Frontal cortex (tissue), 4 donors: ENCODE results near the gene ZBTB25. TPM values are rescaled to one million over a fixed set of nuclear protein-coding genes. Genes with fewer than 3 reads are reported as not detected.

Source experiments
- DNase-seq, 2 donors: peaks; one replicate each; pipeline ENCODE4 v3.0.0; 2012; ENCODE audit warnings: low spot score in 2 of 2
- FAIRE-seq: peaks from 2 replicates; lab custom pipeline; 2012; peaks lifted over from hg19 to GRCh38; lab: Jason Lieb, UNC
- total RNA-seq: library from RNA; depleted of rRNA; stranded (reverse); fragments of >200 nt; gene quantifications from one replicate; pipeline ENCODE4 v1.2.3, GENCODE V29; 2014
- donor health status: control.
- donor health status: control.
- donor health status: control.

ZBTB25 gene
- total RNA-seq, 1 donor from 2014 or later = 15.5 TPM

DNA sequence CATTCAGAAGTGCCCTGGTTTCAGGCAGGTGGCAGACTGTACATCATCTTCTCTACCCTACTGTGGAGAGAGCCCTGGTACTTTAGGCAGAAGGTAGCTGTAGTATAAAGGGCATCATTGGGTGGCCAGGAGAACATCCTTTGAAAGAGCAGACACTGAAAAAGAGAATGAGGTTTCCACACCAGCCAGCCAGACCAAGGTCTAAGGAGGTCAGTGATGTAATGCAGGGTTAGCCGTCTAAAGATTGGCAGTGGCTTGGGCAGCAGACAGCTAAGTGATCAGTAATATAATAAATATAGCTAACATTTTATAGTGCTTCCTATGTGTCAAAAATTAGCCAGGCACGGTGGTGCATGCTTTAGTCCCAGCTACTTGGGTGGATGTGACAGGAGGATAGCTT lies 12.0 kb downstream of the ZBTB25 start:
- FAIRE-seq (no peak), DNase-seq (no peak)

DNA sequence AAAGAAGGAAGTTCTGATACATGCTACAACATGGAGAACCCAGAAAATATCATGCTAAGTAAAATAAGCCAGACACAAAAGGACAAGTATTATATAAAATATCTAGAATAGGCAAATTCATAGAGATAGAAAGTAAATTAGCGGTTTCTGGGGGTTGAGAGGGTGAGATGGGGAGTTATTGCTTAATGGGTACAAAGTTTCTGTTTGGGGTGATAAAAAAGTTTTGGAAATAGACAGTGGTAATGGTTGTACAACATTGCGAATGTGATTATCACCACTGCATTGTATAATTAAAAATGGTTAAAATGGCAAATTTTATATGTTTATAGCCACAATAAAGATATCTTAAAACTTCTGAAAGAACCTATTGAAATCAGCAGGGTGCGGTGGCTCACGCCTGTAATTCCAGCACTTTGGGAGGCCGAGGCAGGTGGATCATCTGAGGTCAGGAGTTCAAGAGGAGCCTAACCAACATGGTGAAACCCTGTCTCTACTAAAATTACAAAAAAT lies 15.0 kb downstream of the ZBTB25 start:
- FAIRE-seq = no peak
- no peak for DNase-seq

DNA sequence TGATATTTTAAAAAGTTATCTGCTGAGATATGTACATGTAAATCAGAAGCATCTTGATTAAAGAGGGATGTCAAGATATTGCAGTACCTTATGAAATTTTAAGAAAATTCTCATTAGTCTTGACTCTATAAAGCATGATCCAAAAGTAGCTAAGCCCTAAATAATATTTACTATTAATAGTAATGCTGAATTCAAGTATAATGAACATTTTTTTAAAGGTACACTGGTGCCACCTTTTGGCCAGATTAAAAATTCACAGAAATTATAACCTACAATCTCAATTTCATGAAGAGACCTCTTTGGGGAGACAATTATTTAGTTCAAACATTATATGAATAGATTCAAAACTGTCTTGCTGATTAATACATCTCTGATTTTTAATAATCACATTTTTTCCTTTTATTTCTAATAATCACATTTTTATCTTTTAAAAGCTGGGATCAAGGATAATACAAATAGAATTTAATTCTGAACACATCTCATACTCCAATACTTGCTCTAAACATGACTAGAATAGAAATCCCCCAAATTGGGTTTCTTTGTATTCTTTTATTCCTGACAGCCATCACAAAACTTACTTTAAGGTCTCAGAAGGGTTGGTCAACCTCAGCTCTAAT lies 24.9 kb downstream of the ZBTB25 start:
- peak in 1 of 2 donors; percentile 33 for DNase-seq
- FAIRE-seq = peak; percentile 91

DNA sequence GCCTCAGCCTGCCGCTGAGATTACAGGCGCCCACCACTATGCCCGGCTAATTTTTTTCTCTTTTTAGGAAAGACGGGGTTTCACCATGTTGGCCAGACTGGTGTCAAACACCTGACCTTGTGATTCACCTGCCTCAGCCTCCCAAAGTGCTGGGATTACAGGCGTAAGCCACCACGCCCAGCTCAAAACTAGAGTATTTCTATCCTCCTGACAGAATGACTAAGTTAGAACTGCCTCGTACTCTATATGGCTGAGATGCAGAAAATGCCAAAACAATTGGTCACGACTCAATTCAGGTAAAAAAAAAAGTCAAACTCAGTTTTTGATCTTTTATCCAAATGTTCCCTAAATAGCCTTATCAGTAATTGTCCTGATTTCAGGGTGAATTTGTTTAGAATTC lies 27.2 kb downstream of the ZBTB25 start:
- FAIRE-seq (no peak), DNase-seq (no peak)

DNA sequence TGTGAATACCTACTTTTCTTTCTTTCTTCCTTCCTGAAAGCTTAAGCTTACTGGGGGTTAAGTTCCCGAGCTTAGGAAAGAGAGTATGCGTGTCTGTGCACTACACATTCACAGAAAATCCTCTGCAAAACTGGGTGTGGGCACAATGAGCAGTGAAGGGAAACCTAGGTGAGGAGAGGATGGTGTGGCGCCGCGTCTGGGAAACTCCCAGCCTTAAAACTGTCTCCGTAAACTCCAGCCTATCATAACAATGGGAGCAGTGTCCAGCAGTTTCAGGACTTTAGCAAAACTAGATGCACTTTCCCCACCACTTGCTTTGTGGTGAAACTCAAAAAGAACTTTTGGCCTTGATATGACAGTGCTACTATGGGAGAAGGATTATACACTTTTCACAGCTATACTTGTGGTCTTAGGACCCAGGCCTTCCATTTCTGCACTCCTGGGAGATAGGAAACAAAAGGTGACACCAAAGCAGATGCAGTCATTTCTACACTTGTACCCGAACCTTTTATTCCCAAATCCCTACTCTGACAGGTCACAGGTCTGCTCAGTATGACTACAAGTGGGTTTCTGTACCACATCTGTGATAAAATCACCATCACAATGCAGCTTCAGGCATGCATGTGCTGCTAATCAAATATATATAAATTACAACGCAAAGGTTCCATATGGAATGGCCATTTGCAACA lies 27.9 kb downstream of the ZBTB25 start:
- no peak for FAIRE-seq
- no peak for DNase-seq

DNA sequence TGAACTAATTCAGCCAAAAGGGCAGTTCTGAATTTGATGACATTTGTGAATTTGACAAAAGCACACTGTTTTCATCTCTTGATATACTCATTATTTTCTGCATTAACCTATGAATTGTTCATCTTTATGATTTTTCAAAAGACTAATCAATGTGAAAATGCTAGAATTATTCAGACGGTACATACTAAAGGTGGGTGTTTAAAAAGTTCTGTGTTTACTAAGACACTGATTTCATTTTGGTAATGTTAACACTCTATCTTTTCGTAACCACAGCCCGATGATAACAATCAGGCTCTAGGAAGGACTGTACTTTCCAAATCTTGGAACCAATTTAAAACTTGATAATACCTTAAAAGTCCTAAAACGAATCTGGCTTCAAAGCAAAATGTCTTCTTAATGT lies 28.9 kb downstream of the ZBTB25 start:
- FAIRE-seq = no peak
- no peak for DNase-seq

DNA sequence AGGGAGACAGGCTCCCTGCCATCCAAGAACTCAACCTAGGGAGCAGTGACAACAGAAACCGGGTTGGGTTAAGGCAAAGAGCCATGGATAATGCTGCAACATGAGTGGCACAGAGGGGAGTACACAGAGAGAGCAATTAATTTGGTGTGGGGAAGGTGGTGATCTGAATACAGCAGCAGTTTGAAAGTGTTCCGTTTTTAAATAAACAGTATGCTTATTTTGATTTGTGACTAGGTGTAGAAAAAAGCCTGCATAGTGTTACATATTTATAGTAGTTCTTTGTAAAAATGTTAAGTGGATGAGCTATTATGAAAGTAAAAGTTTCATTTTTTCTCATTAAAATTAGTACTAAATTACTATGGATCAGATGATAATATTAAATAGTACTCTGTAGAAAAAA lies 29.6 kb downstream of the ZBTB25 start:
- DNase-seq (no peak), FAIRE-seq (no peak)

DNA sequence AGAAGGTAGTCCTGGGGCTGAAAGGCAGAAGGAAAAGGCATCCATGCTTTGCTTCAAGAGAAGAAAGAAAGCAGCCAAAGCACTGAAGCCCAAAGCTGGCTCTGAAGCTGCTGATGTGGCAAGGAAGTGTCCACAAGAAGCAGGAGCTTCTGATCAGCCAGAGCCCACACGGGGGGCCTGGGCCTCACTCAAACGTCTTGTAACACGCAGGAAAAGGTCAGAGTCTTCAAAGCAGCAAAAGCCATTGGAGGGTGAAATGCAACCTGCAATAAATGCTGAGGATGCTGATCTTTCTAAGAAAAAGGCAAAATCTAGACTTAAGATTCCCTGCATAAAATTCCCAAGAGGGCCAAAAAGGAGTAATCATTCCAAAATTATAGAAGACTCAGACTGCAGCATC lies 35.2 kb downstream of the ZBTB25 start:
- FAIRE-seq = no peak
- DNase-seq = no peak

DNA sequence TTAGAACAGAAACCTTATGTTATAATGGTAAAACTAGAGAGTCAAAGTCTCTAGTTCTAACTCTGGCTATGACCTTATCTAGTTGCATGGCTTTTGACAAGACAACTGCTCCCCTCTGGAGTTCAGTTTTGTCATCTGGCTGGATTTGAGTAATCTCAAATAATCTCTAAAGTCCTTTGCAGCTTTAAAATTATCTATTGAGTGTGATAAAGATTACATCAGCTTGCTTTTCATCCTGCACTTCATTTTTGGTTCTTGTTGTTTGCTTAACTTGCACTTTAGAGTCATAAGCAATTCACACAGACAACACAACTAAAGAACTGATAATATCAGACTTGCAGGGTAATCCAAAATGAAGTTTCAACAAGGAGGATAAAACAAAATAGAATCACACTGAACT lies 36.1 kb downstream of the ZBTB25 start:
- FAIRE-seq (no peak), DNase-seq (no peak)

DNA sequence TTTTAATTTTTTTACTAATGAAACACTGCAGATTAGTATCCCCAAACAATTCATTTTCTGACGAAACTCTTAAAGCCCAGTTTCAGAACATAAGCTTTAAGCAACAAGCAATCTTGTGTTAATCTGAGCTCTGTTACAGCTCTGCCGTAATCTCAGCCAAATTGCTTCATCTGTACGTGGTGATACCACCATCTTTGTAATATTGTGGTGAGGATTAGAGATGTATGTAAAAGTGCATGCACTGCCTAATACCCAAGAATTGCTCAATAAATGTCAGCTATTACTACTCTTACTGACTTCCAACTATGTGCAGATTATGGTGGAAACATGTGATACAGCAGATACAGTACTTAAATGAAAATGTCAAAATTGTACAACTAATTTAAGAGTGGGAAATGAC lies 36.5 kb downstream of the ZBTB25 start:
- no peak for FAIRE-seq

DNA sequence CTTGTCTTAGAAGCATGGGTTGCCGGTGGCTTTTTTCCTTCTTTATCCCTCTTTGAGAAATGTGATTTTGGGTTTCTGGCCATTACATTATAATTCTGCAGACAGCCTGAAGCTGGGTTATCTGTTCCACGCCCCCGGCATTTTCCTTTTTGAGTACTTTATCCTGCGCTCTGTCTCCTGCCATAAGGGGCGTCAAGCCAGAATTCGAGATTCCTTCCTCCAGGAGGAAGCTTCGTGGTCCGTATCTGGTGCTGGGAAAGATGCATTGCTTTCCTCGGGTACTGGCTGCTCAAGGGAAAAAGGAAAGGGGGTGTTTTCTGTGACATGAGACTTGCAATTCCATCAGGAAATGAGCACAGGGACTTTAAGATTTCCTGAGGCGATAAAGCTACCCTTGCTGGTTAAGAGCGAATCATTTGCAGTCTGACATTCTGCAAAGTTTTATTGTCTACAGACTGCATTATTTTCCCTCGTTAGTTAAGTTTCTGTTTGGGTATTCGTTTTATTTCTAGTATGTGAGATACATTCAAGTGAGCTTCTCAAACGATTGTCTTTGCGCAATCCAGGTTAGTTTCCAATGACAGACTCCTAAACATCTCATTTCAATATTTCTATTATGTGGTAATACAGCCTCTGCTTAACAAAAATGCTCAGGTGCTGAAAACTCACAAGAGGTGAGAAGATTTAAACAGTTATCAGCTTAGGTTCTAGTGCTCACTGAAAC lies 37.6 kb downstream of the ZBTB25 start:
- FAIRE-seq (no peak), DNase-seq (peak; percentile 18 to 21)

More for the DNA sequence above, 36.5 kb downstream of the ZBTB25 start:
- no peak for DNase-seq

DNA sequence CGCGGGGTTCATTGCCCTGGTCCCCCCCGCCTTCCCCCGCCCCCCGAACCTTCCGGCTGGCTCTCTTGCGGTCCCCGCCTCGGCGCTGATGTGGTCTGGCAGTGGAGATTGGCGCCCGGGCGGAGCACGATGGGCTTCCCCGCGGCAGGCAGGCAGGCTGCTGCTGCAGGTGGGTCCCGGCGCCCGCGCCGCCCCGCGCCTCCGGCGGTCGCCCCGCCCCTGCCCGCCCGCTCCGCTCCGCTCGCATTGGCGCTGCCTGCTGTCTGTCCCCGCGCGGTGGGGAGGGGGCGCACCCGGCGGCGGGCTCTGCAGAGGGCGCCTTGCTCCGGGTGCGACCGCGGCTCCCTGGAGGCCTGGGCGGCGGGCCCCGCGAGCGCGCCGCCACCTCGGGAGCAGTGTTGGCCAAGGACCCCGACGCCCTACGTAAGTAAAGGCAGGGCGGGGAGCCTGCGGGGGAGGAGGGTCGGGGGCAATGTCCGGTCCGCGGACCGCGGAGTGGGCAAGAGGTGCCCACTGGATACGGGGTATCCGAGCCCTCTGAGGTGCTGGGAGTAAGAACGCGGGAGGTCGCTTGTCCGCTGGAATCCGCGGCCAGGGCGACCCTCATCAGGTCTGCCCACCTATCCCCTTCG lies 38.3 kb downstream of the ZBTB25 start, which contains the start of gene AKAP5:
AKAP5 (plus strand) TSS at position 309 of the 632 bp plus-strand sequence. CDS start 2,896 bp downstream, outside the sequence.
- no peak for FAIRE-seq
- DNase-seq = peak; percentile 78 to 80

DNA sequence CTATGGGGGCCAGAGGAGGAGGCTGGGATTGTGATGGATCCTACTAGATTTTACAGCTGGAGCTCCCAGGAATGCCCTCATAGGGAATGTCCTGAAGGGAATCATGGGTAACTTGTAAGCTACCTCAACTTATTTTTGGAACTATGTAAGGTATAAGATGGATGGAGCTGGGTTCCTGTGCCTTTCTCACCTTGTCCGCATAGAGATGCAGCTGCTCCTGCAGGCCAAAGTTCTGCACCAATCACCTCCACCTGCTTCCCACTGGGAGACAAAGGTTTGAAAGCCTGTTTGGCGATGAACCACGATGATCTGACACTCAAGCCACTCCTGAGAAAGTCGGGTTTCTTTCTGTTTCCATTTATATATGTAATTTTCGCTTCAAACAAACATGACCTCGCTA lies 39.0 kb downstream of the ZBTB25 start:
- FAIRE-seq (no peak), DNase-seq (no peak)

DNA sequence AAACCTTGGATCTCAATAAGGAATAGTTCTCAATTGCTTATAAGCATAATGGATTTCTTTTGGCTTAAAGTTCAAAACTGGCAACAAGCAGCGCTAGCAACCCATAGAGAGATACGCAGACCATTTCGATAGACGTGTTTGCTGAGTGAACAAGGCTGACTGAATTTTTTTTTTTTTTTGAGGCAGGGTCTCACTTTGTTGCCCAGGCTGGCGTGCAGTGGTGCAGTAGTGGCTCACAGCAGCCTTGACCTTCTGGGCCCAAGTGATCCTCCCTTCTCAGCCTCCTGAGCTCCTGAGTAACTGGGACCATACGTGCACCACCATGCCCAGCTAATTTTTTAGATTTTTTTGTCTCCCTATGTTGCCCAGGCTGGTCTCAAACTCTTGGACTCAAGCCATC lies 39.8 kb downstream of the ZBTB25 start:
- no peak for FAIRE-seq
- no peak for DNase-seq

DNA sequence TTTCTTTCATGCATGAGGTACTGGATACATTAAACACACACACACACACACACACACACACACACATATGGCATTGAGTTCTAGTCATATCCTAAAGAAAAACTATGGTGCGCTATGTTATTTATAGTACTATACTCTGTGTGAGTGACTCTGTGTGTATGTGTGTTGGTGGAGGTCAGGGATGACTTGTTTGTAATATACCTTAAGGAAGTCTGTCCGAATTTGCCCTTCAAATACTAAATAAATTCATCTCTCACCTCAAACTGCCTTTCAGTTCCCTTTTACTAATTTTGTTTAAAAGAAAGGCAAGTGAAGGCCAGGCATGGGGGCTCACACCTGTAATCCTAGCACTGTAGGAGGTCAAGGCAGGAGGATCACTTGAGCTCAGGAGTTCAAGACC lies 40.4 kb downstream of the ZBTB25 start:
- FAIRE-seq (no peak), DNase-seq (no peak)

DNA sequence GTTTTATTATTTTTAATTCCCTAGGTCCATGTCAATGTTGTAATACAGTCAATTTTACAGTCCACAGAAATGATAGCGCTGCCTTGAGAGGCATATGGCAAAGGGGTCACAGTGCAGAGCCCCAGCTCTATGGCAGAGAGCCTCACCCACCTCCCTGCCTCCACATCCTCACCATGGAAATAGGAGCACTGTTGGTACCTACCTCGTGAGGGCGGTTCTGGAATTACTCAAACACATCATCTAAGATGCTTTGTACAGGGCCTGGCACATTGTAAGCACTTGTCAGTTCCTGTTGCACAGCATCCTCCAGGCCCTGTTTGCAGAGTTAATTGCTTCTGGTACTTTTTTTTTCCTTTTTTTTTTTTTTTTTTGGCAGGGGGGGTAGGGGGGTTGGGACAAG lies 42.4 kb downstream of the ZBTB25 start:
- DNase-seq (no peak), FAIRE-seq (no peak)

DNA sequence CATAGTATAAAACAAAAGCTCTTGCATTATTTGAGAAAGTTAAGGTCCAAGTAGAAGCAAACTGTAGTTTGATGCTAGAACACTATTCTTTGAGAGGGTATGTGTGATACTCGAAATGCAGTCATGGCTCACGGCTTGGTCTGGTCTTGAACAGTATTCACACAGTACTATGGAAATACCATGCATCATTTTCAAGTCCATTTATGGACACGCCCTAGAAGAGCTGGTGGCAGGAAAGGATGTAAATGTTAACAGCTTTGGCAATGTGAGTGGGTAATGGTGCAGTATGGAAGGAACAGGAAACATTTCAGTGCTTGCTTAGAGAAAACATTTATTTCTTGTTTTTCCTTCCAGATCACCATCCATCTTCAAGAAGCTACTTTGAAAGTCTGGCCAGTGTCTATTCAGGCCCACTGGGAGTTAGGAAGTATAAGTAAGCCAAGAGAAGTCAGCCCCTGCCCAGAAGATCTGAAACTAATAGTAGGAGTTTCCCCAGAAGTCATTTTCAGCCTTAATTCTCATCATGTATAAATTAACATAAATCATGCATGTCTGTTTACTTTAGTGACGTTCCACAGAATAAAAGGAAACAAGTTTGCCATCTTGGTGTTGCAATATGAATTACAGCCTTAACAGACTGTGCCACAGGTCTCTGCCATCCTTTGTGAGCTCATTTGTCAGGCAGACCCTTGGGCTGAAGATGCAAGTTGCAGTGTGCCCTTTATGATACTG lies 44.1 kb downstream of the ZBTB25 start:
- DNase-seq (no peak), FAIRE-seq (no peak)

DNA sequence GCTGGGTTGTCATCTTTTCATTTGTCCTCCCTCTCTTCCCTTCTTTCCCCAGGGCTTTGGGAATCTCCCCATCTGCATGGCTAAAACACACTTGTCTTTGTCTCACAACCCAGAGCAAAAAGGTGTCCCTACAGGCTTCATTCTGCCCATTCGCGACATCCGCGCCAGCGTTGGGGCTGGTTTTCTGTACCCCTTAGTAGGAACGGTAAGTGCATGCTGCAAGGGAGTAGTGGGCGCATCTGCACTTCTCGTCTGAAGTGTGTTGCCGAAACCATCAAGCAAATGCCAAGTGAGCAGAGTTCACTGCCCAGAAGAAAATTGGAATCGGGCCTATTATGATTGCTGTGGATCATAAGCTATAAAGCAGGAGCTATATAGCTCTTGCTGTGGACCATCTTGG lies 49.0 kb downstream of the ZBTB25 start:
- DNase-seq = no peak
- no peak for FAIRE-seq

DNA sequence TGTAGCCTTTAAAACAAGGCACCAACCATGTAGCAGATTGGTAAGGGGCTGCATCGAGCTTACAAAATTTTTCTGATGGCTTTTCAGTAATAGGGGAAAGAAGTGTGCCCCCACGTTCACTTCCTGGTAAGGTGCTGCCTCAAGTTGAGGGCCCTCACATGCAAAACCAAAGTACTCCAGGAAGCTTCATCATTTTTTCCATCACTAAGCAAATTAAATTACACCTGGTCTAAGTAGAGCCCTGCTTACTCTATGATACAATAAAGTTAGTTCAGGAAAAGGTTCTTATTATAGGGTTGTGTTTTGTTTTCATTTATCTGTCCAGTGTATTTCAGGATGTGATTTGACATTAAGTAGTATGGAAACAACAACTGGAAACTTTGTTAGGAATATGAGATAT lies 53.4 kb downstream of the ZBTB25 start:
- FAIRE-seq = no peak
- no peak for DNase-seq
